NB4 (cell line): ENCODE data around the gene LAMTOR2.

Experiments
- CTCF ChIP-seq: IDR thresholded peaks from one replicate; pipeline ENCODE4 v1.5.1; 2012; ENCODE audit warnings: low read depth, low read length
- POLR2A ChIP-seq: IDR thresholded peaks from 2 replicates; pipeline ENCODE4 v1.6.1; 2011; ENCODE audit warnings: mild to moderate bottlenecking; ENCODE audit not compliant: insufficient read length; ENCODE audit errors: extremely low read depth

GRCh38 chr1:156051011-156051725 lies 3.4 kb upstream of the LAMTOR2 start:
- TF ChIP-seq CTCF (no peak), POLR2A (no peak)
